ENCODE measurements around the gene ZGPAT. TPM values are rescaled to one million over a fixed set of nuclear protein-coding genes. Genes with fewer than 3 reads are reported as not detected.

The ZGPAT gene
- total RNA-seq, 1 donor from 2014 or later, result 14.1 TPM

DNA sequence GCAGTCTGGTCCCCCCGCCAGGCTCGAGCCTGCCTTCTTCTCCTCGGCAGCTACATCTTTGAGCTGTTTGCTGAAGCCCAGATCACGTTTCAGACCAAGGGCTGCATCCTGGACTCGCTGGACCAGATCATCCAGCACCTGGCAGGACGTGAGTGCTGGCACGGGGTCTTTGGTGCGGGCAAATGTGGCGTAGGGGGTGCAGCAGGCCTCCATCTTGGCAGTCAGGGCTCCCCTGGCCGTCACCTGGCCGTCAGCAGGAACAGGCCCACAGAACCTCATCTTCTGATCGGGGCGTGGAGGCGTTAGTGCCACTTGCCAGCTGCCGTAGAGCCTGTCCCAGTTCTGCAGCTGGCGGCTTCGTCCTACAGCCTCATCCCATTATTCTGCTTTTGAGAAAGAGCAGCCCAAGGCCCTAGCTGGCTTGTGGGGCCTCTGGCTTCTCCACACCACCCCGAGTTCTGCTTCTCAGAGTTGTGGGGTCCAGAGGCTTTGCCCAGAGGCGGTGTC is 28.0 kb upstream of the ZGPAT start:
- DNase-seq, result no peak

DNA sequence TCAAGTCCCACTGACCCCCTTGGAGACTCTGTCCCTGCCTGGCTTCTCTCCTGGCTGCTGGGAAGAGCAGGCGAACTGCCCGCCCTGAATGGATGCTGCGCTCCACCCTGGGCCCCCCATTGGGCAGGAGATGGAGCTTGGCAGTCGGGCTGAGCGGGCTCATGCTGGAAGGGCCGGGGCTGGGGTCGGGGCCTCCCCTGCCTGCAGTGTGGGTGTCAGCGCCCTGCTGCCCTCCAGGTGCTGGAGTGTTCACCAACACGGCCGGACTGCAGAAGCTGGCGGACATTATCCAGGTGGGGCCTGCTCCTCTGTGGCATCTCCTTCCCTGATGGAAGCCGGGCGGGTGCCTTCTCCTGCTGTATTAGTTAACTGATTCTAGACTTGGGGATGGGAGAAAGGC is 27.4 kb upstream of the ZGPAT start:
- no peak for DNase-seq

DNA sequence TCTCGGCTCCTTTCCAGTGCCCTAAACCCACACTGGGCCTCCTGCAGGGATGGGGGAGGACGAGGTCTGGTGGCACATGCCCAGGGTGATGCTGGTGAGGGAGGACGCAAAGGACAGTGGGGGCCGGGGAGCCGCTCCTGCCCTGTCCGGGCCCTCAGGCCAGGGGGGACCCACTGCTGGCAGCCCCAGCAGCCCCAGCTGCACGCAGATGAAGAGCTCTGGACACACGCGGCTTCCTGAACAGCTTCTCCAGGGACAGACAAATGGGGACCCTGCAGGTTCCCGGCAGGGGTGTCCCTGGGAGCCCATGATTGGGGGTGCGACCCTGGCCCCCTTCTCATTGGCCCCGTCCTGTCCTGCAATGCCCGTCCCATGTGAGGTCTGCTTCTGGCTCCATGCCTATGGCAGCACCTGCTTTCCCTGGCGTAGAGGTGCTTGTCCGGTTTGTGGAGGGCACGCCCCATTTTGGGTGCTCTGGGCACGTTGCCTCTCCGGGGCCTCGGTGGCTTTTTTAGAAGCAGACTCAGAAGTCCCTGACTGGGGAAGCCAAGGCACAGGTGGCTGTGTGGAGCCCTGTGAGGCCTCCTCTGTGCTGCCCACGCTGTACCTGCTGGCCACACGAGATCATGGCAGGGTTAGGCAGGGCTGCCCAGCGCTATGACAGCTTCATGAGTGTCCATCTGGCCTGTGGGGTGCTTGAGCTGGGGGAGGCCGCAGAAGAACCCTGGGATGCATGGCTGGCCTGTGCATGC is 26.8 kb upstream of the ZGPAT start:
- DNase-seq, result no peak

DNA sequence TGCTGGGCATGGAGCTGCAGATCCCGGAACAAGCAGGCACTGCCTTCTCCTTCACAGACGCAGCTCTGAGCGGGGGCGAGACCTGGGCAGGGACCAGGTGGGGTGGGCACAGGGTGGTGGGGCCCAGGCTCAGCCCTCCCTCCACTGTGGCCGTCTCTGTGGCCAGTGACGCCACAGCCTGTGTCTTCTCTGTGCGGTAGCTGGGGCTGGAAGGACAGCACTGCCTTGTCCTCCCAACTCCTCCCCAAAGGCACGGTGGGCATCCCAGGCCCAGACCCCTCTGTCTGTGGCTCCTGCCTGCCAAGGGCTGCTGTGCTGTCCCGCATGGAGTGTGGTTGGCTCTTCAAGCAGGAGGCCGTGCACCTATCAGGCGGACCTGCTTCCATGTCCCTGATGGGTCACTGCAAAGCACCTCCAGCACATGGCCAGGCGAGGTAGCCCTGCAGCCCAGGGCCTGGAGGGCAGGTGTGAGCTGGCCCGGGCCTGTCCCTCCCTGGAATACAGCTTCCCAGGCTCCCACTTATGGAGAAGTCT is 26.2 kb upstream of the ZGPAT start:
- no peak for DNase-seq

DNA sequence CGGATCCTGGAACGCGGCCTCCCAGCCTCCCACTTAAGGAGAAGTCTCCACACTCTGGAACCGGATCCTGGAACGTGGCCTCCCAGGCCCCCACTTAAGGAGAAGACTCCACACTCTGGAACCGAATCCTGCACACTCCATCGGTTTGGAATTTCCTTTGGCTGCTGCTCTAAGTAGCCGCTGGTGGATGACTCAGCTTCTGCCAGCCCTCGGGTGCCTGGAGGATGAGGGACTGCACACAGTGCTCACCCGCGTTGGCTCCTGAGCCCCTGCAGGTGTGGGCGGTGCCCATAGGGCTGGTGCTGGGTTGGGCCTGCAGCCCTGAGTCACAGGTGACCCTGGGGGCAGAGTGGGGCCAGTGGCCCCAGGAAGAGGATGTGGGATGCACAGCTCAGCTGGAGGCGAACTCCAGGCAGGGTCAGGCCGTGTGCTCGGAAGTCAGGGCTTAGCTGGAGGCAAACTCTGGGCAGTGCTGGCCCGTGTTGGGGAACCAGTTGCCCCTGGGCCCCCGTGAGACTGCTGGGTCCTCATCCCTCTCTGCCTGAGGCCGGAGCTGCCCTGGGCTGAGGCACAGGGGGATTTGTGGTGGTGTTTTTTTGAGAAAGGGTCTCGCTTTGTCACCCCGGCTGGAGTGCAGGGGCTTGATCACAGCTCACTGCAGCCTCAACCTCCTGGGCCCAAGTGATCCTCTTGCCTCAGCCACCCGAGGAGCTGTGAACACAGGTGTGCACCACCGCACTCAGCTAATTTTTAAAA is 25.3 kb upstream of the ZGPAT start:
- DNase-seq, result no peak

DNA sequence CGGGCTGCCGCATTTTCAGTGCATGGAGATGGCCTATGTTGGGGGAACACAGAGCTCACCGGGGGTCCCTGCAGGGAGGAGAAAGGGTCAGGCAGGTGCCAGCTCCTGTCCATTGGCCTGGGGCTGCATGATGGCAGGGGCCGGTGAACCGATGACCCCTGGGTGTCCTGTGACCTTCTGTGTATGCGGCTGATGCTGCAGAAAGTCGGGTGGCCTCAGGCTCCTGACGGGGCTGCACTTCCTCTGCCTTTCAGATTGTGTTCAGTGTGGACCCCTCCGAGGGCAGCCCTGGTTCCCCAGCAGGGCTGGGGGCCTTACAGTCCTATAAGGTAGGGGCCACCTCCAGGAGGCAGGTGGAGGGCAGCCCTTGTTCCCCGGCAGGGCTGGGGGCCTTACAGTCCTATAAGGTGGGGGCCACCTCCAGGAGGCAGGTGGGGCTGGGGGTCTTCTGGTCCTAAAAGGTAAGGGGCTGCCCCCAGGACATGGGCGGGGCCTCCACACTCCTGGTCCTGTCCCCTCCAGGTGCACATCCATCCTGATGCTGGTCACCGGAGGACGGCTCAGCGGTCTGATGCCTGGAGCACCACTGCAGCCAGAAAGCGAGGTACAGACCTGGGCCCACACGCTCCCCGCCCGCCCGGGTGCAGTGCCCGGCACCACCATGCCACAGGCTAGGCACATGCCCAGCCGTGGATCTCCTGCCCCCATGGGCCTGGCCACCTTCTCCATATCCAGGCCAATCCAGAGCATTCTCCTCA is 22.4 kb upstream of the ZGPAT start:
- DNase-seq, result no peak

DNA sequence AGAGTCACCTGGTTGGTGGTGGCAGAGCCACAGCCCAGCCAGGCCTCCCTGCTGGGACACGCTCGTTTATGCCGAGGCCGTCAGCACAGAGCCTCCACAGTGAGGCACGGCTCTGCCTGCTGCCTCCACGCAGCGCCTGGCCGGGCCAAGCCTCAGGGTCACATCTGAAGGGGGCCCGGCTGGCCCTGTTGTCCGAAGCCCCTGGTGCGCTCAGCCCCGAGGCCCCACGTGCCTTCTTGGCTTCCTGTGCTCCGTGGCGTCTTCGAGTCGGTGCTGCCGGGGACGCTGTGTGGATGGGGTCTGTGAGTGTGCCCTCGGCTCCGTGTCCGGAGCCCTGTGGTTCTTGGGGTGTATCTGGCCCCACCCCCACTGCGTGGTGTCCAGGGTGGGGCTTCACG is 21.7 kb upstream of the ZGPAT start:
- DNase-seq, result no peak

DNA sequence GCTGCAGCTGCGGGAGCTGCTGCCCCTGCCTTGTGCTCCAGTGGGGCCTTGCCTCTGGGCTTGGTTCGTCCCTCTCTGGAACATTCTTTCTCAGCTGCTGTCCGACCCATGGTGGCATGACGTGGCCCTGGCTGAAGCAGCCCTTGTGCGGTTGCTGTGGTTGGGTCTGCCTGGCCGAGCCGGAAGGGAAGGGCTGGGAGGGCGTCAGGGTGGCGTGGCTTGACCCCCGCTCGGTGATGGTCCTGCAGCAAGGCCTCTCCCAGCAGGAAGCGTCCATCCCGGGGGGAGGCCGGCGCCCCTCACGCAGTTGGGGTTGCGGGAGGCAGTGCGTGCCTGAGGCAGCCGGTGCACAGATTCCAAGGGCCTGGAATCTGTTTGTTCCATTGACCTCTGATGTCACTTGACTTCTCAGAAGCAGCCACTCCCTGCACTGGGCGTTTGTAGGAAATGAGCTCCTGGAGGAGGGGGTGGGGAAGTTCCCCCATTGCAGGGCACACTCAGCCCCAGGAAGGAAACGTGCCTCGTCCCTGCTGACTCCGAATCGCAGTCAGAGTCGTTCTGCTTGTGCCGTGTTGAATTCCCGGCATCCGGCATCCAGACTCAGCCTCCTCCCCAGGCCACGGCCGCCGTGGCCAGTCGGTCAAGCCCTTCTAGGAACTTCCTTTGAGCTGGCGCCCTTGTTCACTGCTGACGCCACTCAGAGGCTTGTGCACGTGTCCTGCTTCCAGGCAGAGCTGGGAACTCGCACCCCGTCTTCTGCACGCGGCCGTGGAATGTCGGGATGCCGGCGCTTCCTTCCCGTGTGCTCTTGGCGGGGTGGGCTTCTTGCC is 21.1 kb upstream of the ZGPAT start:
- peak; percentile 51 for DNase-seq

DNA sequence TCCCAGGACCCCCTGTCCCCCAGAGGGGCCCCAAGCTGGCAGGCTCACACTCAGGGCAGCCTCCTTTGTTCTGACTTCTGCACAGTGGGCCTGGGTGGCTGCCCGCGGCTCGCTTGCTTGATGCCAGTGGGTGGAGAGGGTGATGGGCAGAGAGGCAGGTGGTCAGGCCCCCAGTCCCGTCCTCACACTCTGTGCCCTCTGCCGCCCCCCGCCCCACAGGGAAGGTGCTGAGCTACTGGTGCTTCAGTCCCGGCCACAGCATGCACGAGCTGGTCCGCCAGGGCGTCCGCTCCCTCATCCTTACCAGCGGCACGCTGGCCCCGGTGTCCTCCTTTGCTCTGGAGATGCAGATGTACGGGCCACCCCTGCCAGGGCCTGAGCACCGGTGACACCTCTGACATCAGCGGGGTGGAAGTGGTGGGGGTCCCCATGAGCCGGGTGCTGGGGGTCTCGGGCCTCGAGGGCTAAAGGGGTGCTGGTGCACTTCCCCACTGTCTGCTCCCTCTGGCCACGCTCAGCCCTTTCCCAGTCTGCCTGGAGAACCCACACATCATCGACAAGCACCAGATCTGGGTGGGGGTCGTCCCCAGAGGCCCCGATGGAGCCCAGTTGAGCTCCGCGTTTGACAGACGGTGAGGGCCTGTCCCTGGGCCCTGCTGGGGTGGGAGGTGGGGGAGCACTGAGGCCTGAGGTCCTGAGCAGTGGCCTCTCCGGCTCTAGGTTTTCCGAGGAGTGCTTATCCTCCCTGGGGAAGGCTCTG is 20.2 kb upstream of the ZGPAT start:
- no peak for DNase-seq

DNA sequence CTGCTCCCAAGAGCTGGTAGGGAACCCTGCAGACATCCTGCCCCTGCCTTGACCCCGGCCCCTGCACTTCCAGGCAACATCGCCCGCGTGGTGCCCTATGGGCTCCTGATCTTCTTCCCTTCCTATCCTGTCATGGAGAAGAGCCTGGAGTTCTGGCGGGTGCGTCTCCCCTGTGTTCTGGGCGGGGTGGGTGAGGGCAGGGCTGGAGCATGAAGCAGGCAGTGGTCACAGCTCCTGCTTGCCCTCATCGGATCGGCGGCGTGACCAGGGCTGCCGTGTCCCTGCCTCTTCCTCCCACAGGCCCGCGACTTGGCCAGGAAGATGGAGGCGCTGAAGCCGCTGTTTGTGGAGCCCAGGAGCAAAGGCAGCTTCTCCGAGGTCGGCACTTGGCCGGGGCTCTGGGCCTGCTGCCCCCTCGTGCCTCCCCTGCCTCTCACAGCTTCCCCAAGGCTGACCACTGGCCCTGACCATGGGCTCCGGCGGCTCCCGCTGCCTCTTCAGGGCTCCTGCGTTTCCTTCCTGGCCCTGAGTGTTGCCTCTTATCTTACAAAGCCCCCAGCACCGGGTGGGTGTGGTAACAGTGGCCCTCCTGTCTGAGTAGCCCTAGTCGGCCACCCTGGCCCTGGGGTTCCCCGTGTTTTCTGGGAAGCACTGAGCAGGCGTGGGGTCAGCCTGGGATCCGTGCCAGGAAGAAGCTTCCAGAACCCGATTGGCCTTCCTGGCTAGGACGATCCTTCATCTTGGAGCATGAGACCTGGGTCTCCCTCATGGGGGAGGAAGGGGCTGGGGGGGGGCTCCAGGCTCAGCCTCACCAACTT is 19.4 kb upstream of the ZGPAT start:
- DNase-seq, result no peak

DNA sequence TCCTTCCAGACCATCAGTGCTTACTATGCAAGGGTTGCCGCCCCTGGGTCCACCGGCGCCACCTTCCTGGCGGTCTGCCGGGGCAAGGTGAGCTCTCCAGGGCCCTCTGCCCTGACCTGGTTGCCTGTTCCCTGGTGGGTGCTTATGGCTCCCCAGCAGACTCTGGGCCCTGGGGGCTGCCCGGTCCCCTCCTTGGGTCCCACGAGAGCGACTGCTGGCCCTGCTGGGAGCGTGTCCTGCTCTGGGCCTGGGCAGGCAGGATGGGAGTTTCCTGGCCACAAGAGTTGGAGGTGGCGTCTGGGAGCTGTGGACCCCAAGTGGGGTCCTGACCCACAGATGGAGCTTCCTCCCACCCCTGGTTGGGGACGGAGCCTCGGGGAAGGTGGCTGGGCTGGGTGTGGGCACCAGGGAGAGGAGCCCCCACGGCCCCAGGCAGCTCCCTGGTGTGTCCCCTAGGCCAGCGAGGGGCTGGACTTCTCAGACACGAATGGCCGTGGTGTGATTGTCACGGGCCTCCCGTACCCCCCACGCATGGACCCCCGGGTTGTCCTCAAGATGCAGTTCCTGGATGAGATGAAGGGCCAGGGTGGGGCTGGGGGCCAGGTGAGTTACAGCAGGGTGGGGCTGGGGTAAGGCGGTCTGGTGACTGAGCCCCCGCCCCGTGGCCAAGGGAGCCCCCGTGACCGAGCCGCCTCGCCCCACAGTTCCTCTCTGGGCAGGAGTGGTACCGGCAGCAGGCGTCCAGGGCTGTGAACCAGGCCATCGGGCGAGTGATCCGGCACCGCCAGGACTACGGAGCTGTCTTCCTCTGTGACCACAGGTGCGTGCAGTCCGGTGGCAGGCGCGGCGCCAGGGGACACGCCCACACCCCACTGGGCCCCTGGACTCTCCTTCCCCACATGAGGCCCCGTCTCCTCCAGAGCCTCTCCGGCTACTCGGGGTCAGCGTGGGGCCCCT is 18.5 kb upstream of the ZGPAT start:
- no peak for DNase-seq

DNA sequence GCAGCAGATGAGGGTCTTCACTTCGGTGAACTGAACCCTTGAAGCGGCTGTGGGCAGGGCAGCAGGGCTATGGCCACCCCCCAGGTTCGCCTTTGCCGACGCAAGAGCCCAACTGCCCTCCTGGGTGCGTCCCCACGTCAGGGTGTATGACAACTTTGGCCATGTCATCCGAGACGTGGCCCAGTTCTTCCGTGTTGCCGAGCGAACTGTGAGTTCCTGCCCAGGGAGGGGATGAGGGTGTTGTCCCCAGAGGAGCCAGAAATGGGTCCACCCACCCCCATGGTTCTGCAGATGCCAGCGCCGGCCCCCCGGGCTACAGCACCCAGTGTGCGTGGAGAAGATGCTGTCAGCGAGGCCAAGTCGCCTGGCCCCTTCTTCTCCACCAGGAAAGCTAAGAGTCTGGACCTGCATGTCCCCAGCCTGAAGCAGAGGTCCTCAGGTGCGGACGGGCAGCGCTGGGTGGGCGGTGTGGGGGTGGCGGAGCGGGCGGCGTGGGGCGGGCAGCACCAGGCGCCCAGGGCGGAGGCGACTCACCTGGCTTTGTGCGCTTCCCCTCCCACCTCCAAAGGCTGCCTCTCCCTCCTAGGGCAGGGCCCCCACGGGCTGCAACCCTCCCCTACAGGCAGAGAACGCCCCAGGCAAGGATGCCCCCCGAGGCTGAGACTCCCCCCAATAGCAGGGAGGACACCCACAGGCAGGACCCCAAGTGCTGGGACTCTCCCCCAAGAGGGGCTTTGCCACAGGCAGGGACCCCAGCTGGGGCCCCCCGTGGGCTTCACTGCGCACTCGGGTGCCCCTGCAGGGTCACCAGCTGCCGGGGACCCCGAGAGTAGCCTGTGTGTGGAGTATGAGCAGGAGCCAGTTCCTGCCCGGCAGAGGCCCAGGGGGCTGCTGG is 17.6 kb upstream of the ZGPAT start:
- DNase-seq, result no peak

DNA sequence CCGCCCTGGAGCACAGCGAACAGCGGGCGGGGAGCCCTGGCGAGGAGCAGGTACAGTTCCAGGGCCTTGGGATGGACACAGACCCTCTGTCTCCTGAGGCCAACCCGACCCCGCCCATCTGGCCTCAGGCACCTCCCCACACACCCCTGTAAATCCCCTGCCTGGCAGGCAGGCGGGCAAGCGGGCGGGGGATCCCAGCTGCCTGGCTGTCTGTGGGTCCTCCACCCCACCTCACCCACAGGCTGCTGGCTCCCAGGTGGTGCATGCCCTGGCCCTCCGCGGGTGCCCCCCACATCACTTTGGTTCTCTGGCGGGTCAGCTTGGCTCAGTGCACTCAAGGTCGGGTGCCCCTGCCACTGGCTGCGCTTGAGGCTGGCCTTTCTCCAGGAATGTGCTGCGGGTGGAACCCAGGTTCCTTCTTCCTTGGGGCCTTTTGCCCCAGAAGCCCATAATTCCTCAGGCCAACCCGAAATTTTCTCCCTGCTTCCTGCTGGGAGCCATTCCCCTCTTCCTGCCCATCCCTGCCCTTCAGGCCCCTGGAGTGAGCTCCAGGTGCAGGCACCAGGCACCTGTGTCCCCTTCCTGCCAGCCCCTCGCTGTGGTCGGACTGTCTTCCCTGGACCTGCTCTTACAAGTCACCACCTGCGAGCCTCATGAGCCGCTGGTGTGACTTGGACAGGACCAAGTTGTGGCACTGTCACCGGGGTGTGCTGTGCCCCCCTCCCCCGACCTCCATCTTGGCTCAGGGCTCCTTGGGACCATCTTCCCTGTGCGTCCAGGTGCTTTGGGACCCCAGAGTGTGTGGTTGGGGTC is 16.7 kb upstream of the ZGPAT start:
- no peak for DNase-seq

DNA sequence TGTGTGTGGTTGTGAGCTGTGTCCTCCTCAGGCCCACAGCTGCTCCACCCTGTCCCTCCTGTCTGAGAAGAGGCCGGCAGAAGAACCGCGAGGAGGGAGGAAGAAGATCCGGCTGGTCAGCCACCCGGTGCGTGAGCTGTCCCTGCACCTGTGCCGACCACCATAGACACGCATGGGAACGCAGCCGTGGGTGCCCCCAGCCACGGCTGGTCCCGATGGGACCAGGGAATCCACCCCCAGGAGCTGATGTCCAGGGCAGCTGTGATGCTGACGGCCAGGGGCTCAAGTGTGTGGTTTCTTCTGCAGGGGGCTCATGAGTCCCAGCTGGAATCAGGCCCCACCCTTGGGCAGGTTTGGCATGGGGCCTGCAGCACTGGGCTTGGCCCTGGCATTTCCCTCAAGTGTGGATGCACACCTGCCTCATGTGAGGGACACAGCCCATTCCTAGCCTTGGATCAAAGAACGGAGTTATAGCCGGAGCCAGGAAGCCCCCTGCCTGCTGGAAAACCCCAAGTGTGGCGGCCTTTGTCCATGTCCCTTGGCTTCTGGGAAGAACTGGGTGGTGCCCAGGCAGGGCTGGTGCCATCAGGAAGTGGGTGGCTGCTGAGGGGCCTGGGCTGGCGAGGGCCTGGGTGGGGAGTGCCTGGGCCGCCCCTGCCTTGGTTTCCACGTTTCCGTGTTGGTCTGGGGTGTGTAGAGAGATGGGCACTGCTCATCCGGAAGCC is 16.0 kb upstream of the ZGPAT start:
- no peak for DNase-seq

DNA sequence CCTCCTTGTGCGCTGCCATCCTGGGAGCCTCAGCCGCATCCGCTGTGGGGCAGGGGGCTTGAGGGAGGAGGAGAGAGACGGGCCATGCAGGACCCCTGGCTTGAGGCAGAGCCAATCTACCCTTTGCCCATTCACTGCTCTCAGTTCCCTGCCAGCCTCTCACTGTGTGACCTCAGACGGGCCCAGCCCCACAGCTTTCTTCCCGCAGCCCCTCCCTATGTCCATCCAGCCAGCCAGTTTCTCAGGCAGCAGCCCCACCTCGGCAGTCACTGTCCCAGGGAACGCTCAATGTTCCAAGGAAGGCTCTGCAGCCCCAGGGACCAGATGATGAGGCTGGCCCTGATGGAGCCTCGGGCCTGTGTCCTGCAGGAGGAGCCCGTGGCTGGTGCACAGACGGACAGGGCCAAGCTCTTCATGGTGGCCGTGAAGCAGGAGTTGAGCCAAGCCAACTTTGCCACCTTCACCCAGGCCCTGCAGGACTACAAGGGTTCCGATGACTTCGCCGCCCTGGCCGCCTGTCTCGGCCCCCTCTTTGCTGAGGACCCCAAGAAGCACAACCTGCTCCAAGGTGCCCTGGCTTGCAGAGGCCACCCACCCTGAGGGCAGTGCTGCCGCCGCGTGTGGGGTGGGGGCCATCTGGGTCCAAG is 15.3 kb upstream of the ZGPAT start:
- no peak for DNase-seq
